Panc1 (cell line): ENCODE data around the gene DHODH. TPM values are rescaled to one million over a fixed set of nuclear protein-coding genes. Genes with fewer than 3 reads are reported as not detected.

Experiments
- ATAC-seq: fragments of 200-7000 bp; cut with Tn5 transposase; 2 replicates; pipeline ENCODE4 v1.9.1; 2020; ENCODE audit warnings: mild to moderate bottlenecking, moderate library complexity
- BruUV-seq: library from RNA; stranded (reverse); fragments of 400-500 nt; replicated peaks from 2 replicates; lab custom pipeline; 2021; lab: Mats Ljungman, UMichigan
- CTCF ChIA-PET: fragments of 300-600 bp; sonication (Branson Sonifier 250); formaldehyde crosslinking; loops from one replicate; lab custom pipeline; 2022; ENCODE audit warnings: antibody characterized with exemption; lab: Charles Lee
- POLR2A ChIA-PET: fragments of 300-600 bp; sonication (Branson Sonifier 250); formaldehyde crosslinking; loops from one replicate; lab custom pipeline; 2022; ENCODE audit warnings: antibody characterized with exemption; lab: Charles Lee
- DNase-seq: peaks from one replicate; pipeline ENCODE4 v3.0.0-alpha.2; 2010; ENCODE audit warnings: low read depth, low spot score
- H3K27ac ChIP-seq: 2 replicates; pipeline ENCODE4 v1.5.1; 2011; ENCODE audit warnings: mild to moderate bottlenecking, low read length, inconsistent platforms
- H3K27me3 ChIP-seq: fragments of 200-500 bp; sonication (Bioruptor generic); 2 replicates; pipeline ENCODE4 v1.6.0; 2014; ENCODE audit warnings: low read length, inconsistent platforms; ENCODE audit not compliant: control insufficient read depth, insufficient read depth
- H3K36me3 ChIP-seq: fragments of 200-500 bp; sonication (Bioruptor generic); 2 replicates; pipeline ENCODE4 v1.5.1; 2014; ENCODE audit warnings: inconsistent platforms, mild to moderate bottlenecking, low read length, moderate library complexity; ENCODE audit not compliant: control insufficient read depth, insufficient read depth
- H3K4me1 ChIP-seq: 2 replicates; pipeline ENCODE4 v1.5.1; 2011; ENCODE audit warnings: inconsistent platforms, mild to moderate bottlenecking, low read length, moderate library complexity; ENCODE audit not compliant: control insufficient read depth, insufficient read depth
- H3K4me3 ChIP-seq, 2 experiments: 2 replicates each; pipeline ENCODE4 v1.5.1; 2011 to 2012; ENCODE audit warnings: low read depth in 2 of 2, low read length in 2 of 2, mild to moderate bottlenecking in 2 of 2, inconsistent platforms in 1 of 2, moderate library complexity in 1 of 2
- H3K9me3 ChIP-seq: fragments of 200-500 bp; sonication (Bioruptor generic); 2 replicates; pipeline ENCODE4 v1.5.1; 2014; ENCODE audit warnings: low read depth, mild to moderate bottlenecking, inconsistent platforms, low read length, moderate library complexity; ENCODE audit not compliant: control insufficient read depth, insufficient read depth
- POLR2AphosphoS5 ChIP-seq: IDR thresholded peaks from 2 replicates; pipeline ENCODE4 v1.6.1; 2012; ENCODE audit warnings: mild to moderate bottlenecking, low read depth, low read length, moderate library complexity
- REST ChIP-seq, 2 experiments: IDR thresholded peaks; 2 replicates each; pipeline ENCODE4 v1.6.1; 2011 to 2012; ENCODE audit warnings: low read depth in 2 of 2, control low read depth in 1 of 2, low read length in 1 of 2, mild to moderate bottlenecking in 1 of 2, moderate library complexity in 1 of 2; ENCODE audit not compliant: insufficient read depth in 1 of 2
- SIN3A ChIP-seq: IDR thresholded peaks from 2 replicates; pipeline ENCODE4 v1.6.1; 2012; ENCODE audit warnings: low read depth, mild to moderate bottlenecking, low read length, moderate library complexity, borderline replicate concordance; ENCODE audit not compliant: insufficient read depth
- TCF7L2 ChIP-seq: IDR thresholded peaks from 2 replicates; pipeline ENCODE4 v1.6.1; 2011; ENCODE audit warnings: mild to moderate bottlenecking, low read depth, low read length, inconsistent platforms
- in situ Hi-C: cut with HindIII; loops from 2 replicates; pipeline ENCODE4 v1.10.0; 2016; ENCODE audit warnings: low sequenced_read_pairs, low pct_unique_long_range_greater_than_20kb
- intact Hi-C: fragments of 100-400 bp; cut with micrococcal nuclease; formaldehyde crosslinking; loops from one replicate; pipeline ENCODE4 v1.10.0; 2022; ENCODE audit not compliant: unreplicated experiment
- total RNA-seq: library from RNA; stranded (reverse); gene quantifications from one replicate; pipeline ENCODE4 v1.2.1, GENCODE V29; 2021; ENCODE audit not compliant: unreplicated experiment
- TF ChIP-seq, protein P1 (sequence below): fragments of 450-650 bp; IDR thresholded peaks from 2 replicates; pipeline ENCODE4 v1.5.1; 2017; ENCODE audit warnings: mild to moderate bottlenecking

DHODH gene
- total RNA-seq, 1 experiment from 2014 or later: 8.9 TPM

DNA sequence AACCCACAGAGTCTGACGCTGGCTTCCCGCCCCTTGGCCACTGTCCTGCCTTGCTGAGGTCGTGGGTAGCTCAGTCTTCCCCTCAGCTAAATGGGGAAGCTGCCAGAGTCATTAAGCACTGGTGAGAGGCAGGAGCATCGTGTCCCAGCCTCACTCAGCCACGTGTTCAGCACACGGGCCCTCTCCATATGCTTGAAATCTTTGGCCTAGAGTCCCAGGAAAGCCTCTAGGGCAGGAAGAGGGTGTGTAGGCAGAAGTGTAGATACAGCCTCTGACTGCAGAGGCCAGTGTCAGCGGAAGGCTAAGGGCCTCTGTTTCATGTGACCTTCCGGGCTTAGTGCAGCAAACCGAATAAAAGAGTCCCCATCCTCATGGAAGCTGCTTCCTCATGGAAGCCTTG, 4.1 kb downstream of the DHODH start:
- Histone ChIP-seq H3K36me3 (no peaks in the 10 kb centered on the region), H3K4me1 (no peaks in the 10 kb centered on the region), H3K27me3 (no peaks in the 10 kb centered on the region), H3K4me3 (no peak overlapping the region), H3K27ac (no peak overlapping the region), H3K9me3 (no peaks in the 10 kb centered on the region)
- POLR2A ChIA-PET: no interaction called here
- BruUV-seq: no TSS peak
- TF ChIP-seq SIN3A: no peak
- TF ChIP-seq, protein P1, sequence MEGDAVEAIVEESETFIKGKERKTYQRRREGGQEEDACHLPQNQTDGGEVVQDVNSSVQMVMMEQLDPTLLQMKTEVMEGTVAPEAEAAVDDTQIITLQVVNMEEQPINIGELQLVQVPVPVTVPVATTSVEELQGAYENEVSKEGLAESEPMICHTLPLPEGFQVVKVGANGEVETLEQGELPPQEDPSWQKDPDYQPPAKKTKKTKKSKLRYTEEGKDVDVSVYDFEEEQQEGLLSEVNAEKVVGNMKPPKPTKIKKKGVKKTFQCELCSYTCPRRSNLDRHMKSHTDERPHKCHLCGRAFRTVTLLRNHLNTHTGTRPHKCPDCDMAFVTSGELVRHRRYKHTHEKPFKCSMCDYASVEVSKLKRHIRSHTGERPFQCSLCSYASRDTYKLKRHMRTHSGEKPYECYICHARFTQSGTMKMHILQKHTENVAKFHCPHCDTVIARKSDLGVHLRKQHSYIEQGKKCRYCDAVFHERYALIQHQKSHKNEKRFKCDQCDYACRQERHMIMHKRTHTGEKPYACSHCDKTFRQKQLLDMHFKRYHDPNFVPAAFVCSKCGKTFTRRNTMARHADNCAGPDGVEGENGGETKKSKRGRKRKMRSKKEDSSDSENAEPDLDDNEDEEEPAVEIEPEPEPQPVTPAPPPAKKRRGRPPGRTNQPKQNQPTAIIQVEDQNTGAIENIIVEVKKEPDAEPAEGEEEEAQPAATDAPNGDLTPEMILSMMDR: no peak
- no peak for TF ChIP-seq REST (IDR thresholded peaks at IDR 0.05; ENCODE audit: insufficient read depth in 1 of 2, low read depth in 2 of 2, low read length in 1 of 2)
- no peak for TF ChIP-seq TCF7L2
- in situ Hi-C loops: no loop called here
- DNase-seq: no peak
- CTCF ChIA-PET: no interaction called here
- no peak for ATAC-seq
- intact Hi-C loops: no loop called here

DNA sequence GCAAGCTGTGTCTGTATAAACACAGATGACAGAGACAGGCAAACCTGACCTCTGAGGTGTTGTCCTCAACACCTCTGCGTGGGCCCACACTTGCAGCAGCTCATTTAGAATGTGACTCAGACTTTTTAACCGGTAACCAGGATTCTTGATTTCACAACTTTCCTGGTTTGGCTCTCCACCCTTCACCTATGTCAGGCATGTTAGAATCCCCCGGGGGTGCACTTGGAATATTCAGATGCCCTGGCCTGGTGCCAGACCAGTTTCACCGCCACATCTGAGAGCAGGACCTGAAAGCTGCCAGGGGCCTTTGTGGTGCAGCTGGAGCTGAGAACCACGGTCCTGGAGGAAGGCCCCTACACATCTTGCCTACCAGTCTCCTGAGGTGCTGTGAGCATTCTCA, 4.8 kb downstream of the DHODH start:
- H3K4me3 ChIP-seq: no peak overlapping the region
- H3K27ac ChIP-seq: no peak overlapping the region
- H3K4me1 ChIP-seq: no peaks in the 10 kb centered on the region
- ChIA-PET POLR2A (no interaction called here), CTCF (no interaction called here)
- no peaks in the 10 kb centered on the region for H3K27me3 ChIP-seq
- no TSS peak for BruUV-seq
- no peaks in the 10 kb centered on the region for H3K9me3 ChIP-seq
- no peak for DNase-seq
- no peak for TF ChIP-seq SIN3A
- TF ChIP-seq POLR2AphosphoS5: no peak
- TF ChIP-seq TCF7L2: no peak
- TF ChIP-seq, protein P1: no peak
- no peak for TF ChIP-seq REST (IDR thresholded peaks at IDR 0.05; ENCODE audit: insufficient read depth in 1 of 2, low read depth in 2 of 2, low read length in 1 of 2)
- ATAC-seq: no peak
- in situ Hi-C loops: no loop called here
- no peaks in the 10 kb centered on the region for H3K36me3 ChIP-seq
- intact Hi-C loops: no loop called here
